ENCODE data around the gene SYNPO. TPM values are rescaled to one million over a fixed set of nuclear protein-coding genes. Genes with fewer than 3 reads are reported as not detected.

The SYNPO gene
- polyA plus RNA-seq, 2 of the 4 experiments (the other 2 are of a cell fraction) = 13.7 to 33.9 TPM

DNA sequence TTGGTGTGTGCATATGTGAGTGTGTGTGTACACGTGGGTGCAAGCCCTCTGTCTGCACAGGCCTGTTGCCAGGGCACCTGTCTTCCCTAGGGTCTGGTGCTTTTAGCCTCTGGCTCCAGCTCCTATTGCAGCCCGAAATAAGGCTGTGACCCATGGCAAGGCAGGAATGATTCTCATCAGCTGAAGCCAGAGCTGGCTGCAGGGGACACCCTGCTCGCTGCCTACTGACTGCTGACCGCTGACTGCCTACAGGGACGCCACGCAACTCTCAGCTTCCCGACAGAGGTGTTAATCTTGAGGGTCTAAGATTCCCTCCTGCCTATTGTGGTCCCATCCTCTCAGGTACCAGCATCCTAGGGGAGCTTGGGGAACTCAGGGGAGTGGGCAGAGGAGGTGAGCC is 20.6 kb downstream of the SYNPO start, which contains the start of gene MYOZ3 (continued):
- TF ChIP-seq SMC3 (IDR thresholded peaks at IDR 0.05) (no peak), HES2 (IDR thresholded peaks at IDR 0.05) (no peak), NR3C1 (IDR thresholded peaks at IDR 0.05) (no peak), MYC (IDR thresholded peaks at IDR 0.05; ENCODE audit: borderline replicate concordance, low read length) (no peak), NPAS2 (CRISPR knock-in tag; IDR thresholded peaks at IDR 0.05; ENCODE audit: borderline replicate concordance) (no peak), EHF (CRISPR knock-in tag; IDR thresholded peaks at IDR 0.05) (no peak)
- TF ChIP-seq, protein P1, sequence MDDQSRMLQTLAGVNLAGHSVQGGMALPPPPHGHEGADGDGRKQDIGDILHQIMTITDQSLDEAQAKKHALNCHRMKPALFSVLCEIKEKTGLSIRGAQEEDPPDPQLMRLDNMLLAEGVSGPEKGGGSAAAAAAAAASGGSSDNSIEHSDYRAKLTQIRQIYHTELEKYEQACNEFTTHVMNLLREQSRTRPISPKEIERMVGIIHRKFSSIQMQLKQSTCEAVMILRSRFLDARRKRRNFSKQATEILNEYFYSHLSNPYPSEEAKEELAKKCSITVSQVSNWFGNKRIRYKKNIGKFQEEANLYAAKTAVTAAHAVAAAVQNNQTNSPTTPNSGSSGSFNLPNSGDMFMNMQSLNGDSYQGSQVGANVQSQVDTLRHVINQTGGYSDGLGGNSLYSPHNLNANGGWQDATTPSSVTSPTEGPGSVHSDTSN (IDR thresholded peaks at IDR 0.05) = no peak

GRCh38 chr5:150661821-150662596 is 21.5 kb downstream of the SYNPO start:
- CTCF ChIA-PET = interaction anchor here (0.7 to 11.2 kb wide), 6 partner anchors 9 to 117 kb away, joined by 3 to 143 read pairs (median 4); partner anchors contain the start of genes RBM22, SMIM3 and SYNPO

More at GRCh38 chr5:150661821-150662596, 21.5 kb downstream of the SYNPO start:
- no peak for ATAC-seq
- Histone ChIP-seq H3K4me1 (peaks cover 18% of the 10 kb centered on the region), H3K4me3 (no peak overlapping the region), H3K9me3 (no peaks in the 10 kb centered on the region), H3K27ac (no peak overlapping the region), H3K4me2 (no peak overlapping the region)
- POLR2A ChIA-PET = no interaction called here
- FAIRE-seq = no peak
- 67% methylated on average over 10 of the region's 10 CpGs for WGBS (ENCODE audit: missing lambda C conversion rate)
- DNase-seq (ENCODE audit: low read depth in 1 of 2, low spot score in 1 of 2) = no peak
- TF ChIP-seq SMC3 (IDR thresholded peaks at IDR 0.05) (no peak), FOXS1 (CRISPR knock-in tag; IDR thresholded peaks at IDR 0.05) (no peak), HDAC2 (IDR thresholded peaks at IDR 0.05) (no peak), JUNB (IDR thresholded peaks at IDR 0.05) (no peak), BCL3 (IDR thresholded peaks at IDR 0.05) (no peak), ATOH8 (CRISPR knock-in tag; IDR thresholded peaks at IDR 0.05; ENCODE audit: low read depth) (no peak), NFE2L2 (conservative IDR thresholded peaks at IDR 0.05; ENCODE audit: low read length) (no peak), TFCP2L1 (CRISPR knock-in tag; IDR thresholded peaks at IDR 0.05) (no peak), GATA3 (IDR thresholded peaks at IDR 0.05; ENCODE audit: borderline replicate concordance) (no peak), CBX2 (IDR thresholded peaks at IDR 0.05; ENCODE audit: borderline replicate concordance, low read depth) (no peak), RNF2 (IDR thresholded peaks at IDR 0.05; ENCODE audit: borderline replicate concordance, low read depth) (no peak), E2F6 (IDR thresholded peaks at IDR 0.05; ENCODE audit: borderline replicate concordance, low read depth) (no peak), RCOR1 (IDR thresholded peaks at IDR 0.05; ENCODE audit: low read depth, low read length) (no peak), KDM1A (IDR thresholded peaks at IDR 0.05; ENCODE audit: low read depth) (no peak), HOXB13 (CRISPR knock-in tag; IDR thresholded peaks at IDR 0.05; ENCODE audit: low read depth) (no peak)
